Measurements from ENCODE around the gene DPPA5. TPM values are rescaled to one million over a fixed set of nuclear protein-coding genes. Genes with fewer than 3 reads are reported as not detected.

Gene DPPA5
- total RNA-seq = not detected

DNA sequence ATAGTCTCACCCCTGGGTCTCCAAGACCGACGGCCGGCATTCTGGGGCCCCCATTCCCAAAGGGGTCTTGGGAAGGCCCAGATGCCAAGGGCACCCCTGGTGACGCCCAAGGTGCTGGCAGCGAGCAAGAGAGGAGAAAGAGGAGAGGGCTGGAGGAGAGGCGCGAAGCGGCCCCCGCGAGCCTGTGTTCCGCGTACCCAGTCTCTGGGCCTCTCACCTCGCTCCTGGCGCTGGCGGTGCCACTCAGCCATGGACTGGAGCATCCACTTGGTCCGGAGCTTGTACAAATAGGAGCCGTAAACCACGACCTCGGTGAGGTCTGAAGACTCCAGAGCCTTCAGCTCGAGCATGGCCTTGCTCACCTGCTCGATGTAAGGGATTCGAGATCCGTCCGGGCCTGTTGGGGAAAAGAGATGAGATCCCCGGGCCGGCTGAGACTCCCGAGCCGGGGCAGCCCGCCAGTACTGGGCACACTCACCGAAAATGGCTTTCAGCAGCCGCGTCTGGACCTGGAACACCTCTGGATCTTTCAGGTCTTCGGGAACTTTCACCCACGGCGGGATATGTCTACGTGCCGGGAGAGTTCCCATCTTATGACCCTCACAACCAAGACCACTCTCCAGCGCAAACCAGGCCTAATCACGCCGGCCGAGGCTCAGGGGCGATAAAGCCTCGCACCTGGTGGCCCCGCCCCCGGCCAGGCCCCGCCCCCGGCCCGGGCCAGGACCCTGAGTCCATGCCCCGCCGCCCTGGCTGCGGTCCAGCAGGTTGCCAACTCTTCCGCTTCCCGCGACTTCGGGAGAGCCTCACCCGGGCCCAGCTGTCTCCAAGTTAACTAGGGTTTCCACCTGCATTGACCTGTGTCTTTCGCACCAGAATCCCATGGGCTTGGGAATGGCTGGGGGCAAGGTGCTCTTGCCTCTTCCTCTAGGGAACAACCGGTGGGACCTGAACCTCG lies at the start of gene DPPA5:
TSS of gene DPPA5 (minus strand) at position 641 of the 958 bp plus-strand sequence. CDS start at position 590, 51 bp downstream.
- intact Hi-C loops (cut with DNase I) = no loop called here

GRCh38 chr6:73400656-73401055 lies 46.6 kb upstream of the DPPA5 start:
- no peak for DNase-seq (ENCODE audit: extremely low spot score in 2 of 2)
- H3K36me3 ChIP-seq = no peaks in the 10 kb centered on the region
- intact Hi-C loops (cut with DNase I) = no loop called here
- TF ChIP-seq CTCF (IDR thresholded peaks at IDR 0.05) (no peak), POLR2AphosphoS5 (IDR thresholded peaks at IDR 0.05; ENCODE audit: insufficient read depth in 1 of 2, low read depth in 1 of 2) (no peak), POLR2A (IDR thresholded peaks at IDR 0.05) (no peak)
- no peak overlapping the region for H3K4me3 ChIP-seq
- H3K9me3 ChIP-seq = no peaks in the 10 kb centered on the region
- H3K27me3 ChIP-seq = no peaks in the 10 kb centered on the region
- H3K4me1 ChIP-seq = no peaks in the 10 kb centered on the region
- H3K27ac ChIP-seq = no peak overlapping the region

More for the DNA sequence above, at the start of gene DPPA5:
- Histone ChIP-seq H3K36me3 (no peaks in the 10 kb centered on the region), H3K4me3 (no peak within 1 kb of the TSS), H3K27me3 (no peaks in the 10 kb centered on the region), H3K4me1 (no peaks in the 10 kb centered on the region), H3K9me3 (no peaks in the 10 kb centered on the region), H3K27ac (no peak within 1 kb of the TSS)
- DNase-seq (ENCODE audit: extremely low spot score in 2 of 2) = no peak
- no peak for TF ChIP-seq CTCF (IDR thresholded peaks at IDR 0.05)
- TF ChIP-seq POLR2A (IDR thresholded peaks at IDR 0.05) = no peak
- no peak for TF ChIP-seq POLR2AphosphoS5 (IDR thresholded peaks at IDR 0.05; ENCODE audit: insufficient read depth in 1 of 2, low read depth in 1 of 2)

DNA sequence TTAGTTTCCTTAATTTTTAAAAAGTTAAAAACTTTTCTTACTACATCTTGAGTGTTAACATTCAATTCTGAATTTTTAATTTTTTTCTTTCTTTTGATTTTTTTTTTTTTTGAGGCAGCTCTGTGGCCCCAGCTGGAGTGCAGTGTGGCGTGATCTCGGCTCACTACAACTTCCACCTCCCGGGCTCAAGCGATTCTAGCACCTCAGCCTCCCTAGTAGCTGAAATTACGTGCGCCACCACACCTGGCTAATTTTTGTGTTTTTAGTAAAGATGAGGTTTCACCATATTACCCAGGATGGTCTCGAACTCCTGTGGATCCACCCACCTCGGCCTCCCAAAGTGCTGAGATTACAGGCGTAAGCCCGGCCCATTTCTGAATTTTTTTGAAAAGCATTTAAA lies 41.8 kb upstream of the DPPA5 start:
- no peaks in the 10 kb centered on the region for H3K4me1 ChIP-seq
- TF ChIP-seq CTCF (IDR thresholded peaks at IDR 0.05) (no peak), POLR2AphosphoS5 (IDR thresholded peaks at IDR 0.05; ENCODE audit: insufficient read depth in 1 of 2, low read depth in 1 of 2) (no peak), POLR2A (IDR thresholded peaks at IDR 0.05) (no peak)
- no peak for DNase-seq (ENCODE audit: extremely low spot score in 2 of 2)
- intact Hi-C loops (cut with DNase I) = no loop called here
- no peak overlapping the region for H3K27ac ChIP-seq
- no peaks in the 10 kb centered on the region for H3K9me3 ChIP-seq
- H3K36me3 ChIP-seq = no peaks in the 10 kb centered on the region
- no peaks in the 10 kb centered on the region for H3K27me3 ChIP-seq
- H3K4me3 ChIP-seq = no peak overlapping the region

GRCh38 chr6:73394577-73395354 lies 40.7 kb upstream of the DPPA5 start, which contains the start of gene DDX43:
Gene DDX43 (plus strand): TSS chr6:73394828. CDS start chr6:73394906, 78 bp downstream.
- H3K36me3 ChIP-seq = no peaks in the 10 kb centered on the region
- no peaks in the 10 kb centered on the region for H3K4me1 ChIP-seq
- no peak for DNase-seq (ENCODE audit: extremely low spot score in 2 of 2)
- no peak within 1 kb of the TSS for H3K27ac ChIP-seq
- H3K4me3 ChIP-seq = no peak within 1 kb of the TSS
- TF ChIP-seq POLR2A (IDR thresholded peaks at IDR 0.05) = no peak
- TF ChIP-seq CTCF (IDR thresholded peaks at IDR 0.05) = no peak
- no peak for TF ChIP-seq POLR2AphosphoS5 (IDR thresholded peaks at IDR 0.05; ENCODE audit: insufficient read depth in 1 of 2, low read depth in 1 of 2)
- no peaks in the 10 kb centered on the region for H3K9me3 ChIP-seq
- H3K27me3 ChIP-seq = no peaks in the 10 kb centered on the region
- intact Hi-C loops (cut with DNase I) = no loop called here
